ENCODE measurements around the gene GLUD1.
"Not testable (repeated sequence)": the region's sequence is repeated elsewhere in the genome, so short reads cannot be mapped to it uniquely, and the experiment has no call there.

Gene GLUD1

DNA sequence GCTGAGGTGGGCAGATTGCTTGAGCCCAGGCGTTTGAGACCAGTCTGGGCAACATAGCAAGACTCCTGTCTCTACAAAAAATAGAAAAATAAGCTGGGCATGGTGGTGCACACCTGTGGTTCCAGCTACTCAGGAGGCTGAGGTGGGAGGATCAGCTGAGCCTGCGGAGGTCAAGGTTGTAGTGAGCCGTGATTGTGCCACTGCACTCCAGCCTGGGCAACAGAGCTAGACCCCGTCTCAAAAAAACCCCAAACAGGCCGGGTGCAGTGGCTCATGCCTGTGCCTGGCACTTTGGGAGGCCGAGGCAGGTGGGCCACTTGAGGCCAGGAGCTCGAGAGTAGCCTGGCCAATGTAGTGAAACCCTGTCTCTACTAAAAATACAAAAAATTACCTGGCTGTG is 51.1 kb downstream of the GLUD1 start:
- DNase-seq (ENCODE audit: low spot score): not testable (repeated sequence)

DNA sequence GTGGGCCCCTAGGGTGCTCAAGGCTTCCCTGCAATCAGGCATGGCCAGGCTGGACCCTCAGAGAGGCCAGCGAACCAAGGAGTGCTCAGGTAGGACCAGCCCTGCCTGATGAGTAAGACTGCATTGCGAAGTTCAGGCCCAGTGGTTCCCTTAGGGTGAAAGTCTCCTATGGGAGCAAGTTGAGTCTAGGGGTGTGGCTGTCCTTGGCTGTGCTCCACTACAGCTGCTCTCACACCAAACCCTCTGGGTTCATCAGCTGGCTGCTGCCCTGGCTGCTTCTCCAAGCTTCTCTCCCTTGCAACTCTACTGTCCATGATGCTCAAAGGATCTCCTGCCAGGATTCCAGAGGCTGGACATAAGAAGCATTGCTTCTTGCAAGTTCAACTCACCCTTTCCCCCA is 55.9 kb downstream of the GLUD1 start:
- no peak for DNase-seq (ENCODE audit: low spot score)

DNA sequence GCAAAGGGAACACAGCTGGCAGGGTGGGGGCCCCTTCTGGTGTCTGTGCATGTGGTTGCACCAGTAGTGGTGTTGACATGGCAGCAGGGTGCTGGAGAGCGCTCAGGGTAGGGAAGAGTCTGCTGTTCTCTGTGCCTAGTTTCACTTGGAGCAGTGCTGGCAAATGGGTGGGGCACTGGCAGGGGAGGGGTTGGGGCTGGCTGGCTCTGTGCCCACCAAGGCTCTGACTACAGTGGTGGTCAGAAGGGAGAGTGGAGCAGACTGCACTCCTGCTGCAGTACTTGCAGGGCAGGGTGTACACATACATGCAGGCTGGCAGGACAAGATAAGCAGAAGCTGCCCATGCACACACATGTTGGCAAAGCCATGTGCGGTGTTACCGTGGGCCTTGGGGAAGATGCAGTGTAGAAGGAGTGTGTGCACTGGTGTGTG is 56.3 kb downstream of the GLUD1 start:
- no peak for DNase-seq (ENCODE audit: low spot score)

DNA sequence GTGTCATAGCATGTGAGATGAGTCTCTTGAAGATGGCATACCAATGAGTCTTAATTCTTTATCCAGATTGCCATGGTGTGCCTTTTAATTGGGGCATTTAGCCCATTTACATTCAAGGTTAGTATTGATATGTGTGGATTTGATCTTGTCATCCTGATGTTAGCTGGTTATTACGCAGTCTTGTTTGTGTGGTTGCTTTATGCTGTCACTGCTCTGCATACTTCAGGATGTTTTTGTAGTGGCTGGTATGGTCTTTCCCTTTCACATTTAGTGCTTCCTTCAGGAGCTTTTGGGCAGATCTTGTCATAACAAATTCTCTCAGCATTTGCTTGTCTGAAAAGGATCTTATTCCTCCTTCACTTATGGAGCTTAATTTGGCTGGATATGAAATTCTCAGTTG is 58.0 kb downstream of the GLUD1 start:
- DNase-seq (ENCODE audit: low spot score): no peak

DNA sequence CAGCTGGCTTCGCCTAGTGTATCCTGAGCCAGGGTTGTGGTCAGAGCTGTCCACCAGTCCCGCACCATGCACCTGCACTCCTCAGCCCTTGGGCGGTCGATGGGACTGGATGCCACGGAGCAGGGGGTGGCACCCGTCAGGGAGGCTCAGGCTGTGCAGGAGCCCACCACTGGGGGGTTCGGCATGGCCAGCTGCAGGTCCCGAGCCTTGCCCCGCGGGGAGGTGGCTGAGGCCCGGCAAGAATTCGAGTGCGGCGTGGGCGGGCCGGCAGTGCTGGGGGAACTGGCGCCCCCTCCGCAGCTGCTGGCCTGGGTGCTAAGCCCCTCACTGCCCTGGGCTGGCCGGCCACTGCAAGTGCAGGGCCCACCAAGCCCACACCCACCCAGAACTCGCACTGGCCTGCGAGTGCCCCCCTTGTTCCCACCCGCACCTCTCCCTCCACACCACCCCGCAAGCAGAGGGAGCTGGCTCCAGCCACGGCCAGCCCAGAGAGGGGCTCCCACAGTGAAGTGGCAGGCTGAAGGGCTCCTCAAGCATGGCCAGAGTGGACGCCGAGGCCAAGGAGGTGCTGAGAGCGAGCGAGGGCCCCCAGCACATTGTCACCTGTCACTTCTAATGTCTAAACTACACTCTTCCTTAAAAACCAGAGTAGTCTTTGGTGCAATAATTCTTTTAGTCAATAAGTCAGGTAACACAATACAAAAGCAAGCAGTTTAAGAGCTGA is 63.6 kb downstream of the GLUD1 start:
- no peak for DNase-seq (ENCODE audit: low spot score)

DNA sequence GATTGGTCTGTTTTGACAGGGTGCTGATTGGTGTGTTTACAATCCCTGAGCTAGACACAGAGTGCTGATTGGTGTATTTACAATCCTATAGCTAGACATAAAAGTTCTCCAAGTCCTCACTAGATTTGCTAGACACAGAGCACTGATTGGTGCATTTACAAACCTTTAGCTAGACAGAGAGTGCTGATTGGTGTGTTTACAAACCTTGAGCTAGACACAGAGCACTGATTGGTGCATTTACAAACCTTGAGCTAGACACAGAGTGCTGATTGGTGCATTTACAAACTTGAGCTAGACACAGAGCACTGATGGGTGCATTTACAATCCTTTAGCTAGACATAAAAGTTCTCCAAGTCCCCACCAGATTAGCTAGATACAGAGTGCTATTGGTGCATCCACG is 64.2 kb downstream of the GLUD1 start:
- not testable (repeated sequence) for DNase-seq (ENCODE audit: low spot score)

DNA sequence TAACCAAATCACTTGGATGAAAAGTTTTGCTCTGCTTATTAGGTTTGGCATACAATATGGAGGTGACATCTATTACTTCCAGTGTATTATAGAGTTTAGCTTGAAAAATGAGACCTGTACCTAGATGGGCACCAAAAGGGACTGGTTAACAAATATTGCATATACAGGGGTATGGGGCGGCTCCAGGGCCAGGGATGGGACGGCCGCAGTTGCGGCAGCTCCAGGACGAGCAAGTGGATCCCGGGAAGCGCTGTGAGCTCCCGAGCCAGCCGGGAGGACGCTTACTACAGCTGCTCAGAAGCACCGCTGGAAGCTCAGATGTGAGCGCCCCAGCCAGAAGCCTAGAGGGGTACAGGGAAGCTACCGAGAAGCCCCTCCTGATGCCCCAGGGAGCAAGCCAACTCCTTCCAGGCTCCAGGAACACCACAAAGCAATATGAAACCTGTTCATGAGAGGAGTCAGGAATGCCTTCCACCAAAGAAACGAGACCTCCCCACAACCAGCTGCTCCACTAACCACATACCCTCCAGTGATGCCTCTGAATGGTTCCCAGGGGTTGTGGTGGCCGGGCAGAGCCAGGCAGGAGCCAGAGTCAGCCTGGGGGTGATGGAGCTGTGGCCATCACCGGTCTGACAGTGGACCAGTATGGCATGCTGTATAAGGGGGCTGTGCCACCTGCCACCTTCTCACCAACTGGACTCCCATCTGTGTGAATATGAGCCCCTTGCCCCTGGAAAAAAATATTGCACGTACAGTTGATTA is 67.7 kb downstream of the GLUD1 start:
- DNase-seq (ENCODE audit: low spot score): not testable (repeated sequence)

DNA sequence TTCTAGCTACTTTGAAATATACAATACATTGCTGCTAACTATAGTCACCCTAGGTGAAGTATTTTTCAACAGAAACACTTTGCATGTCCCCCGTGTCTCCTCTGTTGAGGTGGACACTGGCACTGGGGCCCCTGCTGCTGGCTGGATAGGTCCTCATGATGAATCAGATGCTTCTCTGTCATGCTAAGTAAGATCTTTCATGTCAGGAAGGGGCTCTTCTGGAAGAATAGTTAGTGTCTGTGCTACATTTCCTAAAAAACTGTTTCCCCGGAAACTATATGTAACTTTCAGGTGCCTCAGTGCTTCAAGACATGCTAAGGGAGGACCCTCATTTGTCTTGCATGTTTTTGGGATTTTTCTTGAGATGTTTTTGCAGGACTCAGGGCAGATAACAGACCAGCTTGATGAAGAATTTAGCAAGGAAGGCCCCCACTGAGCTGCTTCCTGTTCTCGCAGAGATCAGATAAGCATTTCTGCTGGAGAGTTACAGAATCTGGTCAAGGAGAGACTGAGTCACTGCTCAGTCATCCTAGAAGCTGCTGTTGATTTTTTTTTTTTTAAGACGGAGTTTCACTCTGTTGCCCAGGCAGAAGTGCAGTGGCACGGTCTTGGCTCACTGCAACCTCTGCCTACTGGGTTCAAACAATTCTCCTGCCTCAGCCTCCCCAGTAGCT is 69.2 kb downstream of the GLUD1 start:
- not testable (repeated sequence) for DNase-seq (ENCODE audit: low spot score)

DNA sequence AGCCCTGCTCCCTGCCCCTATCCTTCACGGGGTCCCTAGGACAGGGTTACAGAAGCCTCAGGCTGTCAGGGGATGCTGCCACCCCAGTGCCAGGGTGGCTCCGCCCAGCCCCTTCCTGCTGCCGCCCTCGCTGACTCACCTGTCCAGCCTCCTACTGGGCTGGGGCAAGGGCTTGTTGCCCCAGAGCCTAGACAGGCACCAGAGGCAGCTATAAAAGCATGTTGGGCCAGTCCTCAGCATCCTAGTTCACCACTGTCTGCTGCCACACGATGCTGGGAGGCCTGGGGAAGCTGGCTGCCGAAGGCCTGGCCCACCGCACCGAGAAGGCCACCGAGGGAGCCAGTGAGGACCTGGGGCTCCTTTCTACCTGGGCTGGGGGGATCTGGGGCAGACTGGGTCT is 74.6 kb downstream of the GLUD1 start, which contains the start of gene FAM25A:
Gene FAM25A (plus strand): TSS at position 239 of the 400 bp plus-strand sequence. CDS start 31 bp downstream, at position 270.
- not testable (repeated sequence) for DNase-seq (ENCODE audit: low spot score)

DNA sequence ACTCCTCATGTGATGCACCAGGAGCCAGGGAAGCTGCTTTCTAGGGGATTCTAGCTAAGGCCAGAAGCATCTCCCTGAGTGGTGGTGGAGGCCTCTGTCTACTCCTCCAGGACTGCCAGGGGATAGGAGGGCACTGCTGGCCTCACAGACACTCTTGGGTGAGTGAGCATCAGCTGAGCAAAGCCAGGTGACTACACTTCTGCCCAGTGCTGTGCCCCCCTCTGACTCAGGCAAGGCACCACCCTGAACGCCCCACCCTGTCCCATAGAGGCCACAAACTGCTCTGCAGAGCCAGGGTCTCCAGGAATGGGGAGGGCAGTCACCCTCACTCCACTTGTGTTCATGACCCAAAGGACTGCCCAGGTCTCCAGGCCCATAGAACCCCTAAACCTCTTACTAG is 75.1 kb downstream of the GLUD1 start:
- DNase-seq (ENCODE audit: low spot score): not testable (repeated sequence)

DNA sequence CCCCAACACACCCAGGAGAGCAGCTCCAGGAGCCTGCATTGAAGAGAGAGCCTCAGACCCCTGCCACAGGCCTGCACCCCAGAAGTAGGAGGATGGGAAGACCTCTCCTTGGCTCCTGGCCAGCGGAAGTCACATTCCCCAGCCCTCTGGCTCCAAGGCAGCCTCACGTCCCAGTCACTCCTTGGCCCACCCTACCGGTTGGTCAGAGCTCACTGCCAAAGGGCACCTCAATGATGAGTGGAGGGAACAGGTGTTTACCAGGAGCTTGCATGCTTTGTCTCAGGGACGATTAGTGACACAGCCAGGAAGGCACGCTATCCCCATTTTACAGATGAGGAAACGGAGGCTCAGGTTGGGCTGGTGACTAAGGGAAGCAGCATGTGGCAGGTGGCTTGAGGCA is 75.6 kb downstream of the GLUD1 start:
- not testable (repeated sequence) for DNase-seq (ENCODE audit: low spot score)

DNA sequence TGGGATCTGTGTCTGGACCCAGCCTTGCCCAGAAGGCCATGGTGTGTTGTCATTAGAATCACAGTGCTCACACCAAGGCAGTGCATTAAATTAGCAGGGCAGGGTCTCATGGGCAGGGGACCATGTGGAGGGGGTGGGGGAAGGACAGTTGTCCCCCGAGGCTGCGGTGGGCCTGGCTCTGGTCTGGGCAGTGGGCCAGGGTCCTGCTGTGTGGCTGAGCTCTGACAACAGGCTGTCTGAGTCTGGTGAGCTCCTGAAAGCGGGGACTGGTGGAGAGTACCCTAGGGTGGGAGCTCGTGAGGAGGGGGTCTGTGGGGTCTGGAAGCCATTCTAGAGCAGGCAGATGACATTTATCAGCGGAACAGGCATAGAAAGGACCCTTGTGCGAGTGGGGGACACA is 76.5 kb downstream of the GLUD1 start:
- DNase-seq (ENCODE audit: low spot score): not testable (repeated sequence)

DNA sequence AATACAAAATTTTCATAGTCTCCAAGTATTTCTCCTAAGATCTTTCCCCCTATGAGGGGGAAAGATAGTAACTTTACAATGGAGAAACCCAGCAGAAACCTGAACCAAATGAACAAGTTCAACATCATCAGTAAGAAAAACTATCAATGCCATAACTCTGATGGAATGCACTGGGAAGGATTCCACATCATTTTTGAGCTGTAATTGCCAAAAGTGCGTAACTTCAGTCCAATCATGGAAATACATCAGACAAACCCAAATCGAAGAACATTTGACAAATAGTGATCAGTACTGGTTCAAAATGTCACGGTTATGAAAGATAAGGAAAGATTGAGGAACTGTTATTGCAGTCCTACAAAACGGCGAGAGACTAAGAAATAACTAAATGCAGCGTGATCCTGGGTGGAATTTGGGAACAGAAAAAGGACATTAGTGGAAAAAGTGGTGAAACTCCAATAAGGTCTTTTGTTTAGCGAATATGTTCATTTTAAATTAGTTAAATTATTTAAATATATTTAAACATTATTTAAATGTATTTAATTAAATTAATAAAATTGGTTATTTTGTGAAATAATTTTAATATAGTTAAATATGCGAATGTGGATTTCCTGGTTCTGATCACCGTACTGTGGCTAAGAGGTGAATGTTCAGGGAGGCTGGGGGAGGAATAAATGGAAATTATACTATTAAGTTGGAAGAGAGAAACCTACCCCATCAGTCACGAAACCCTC is 79.5 kb downstream of the GLUD1 start:
- DNase-seq (ENCODE audit: low spot score): not testable (repeated sequence)

DNA sequence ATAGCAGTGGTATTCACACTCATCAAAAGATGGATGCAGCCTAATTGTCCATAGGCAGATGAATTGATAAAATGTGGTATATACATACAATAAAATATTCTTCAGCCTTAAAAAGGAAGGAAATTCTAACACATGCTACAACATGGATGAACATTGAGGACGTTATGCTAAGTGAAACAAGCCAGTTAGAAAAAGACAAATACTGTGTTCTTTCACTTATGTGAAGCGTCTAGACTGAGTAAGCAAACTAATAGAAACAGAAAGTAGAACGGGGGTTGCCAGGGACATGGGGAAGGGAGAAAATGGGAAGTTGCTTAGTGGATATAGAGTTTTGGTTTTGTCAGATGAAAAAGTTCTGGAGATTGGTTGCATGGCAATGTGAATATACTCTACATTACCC is 81.1 kb downstream of the GLUD1 start:
- not testable (repeated sequence) for DNase-seq (ENCODE audit: low spot score)

DNA sequence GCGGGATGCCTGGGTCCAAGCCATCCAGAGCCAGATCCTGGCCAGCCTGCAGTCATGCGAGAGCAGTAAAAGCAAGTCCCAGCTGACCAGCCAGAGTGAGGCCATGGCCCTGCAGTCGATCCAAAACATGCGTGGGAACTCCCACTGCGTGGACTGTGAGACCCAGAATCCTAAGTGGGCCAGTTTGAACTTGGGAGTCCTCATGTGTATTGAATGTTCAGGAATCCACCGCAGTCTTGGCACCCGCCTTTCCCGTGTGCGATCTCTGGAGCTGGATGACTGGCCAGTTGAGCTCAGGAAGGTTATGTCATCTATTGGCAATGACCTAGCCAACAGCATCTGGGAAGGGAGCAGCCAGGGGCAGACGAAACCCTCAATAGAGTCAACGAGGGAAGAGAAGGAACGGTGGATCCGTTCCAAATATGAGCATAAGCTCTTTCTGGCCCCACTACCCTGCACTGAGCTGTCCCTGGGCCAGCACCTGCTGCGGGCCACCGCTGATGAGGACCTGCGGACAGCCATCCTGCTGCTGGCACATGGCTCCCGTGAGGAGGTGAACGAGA is 85.4 kb downstream of the GLUD1 start:
- not testable (repeated sequence) for DNase-seq (ENCODE audit: low spot score)

DNA sequence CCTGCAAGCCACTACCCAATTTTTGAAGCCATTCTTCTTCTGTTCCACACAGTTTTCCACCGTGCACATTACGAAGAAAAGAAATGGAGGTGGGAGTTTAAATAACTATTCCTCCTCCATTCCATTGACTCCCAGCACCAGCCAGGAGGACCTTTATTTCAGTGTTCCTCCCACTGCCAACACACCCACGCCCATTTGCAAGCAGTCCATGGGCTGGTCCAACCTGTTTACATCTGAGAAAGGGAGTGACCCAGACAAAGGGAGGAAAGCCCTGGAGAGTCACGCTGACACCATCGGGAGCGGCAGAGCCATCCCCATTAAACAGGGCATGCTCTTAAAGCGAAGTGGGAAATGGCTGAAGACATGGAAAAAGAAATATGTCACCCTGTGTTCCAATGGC is 86.3 kb downstream of the GLUD1 start:
- not testable (repeated sequence) for DNase-seq (ENCODE audit: low spot score)

DNA sequence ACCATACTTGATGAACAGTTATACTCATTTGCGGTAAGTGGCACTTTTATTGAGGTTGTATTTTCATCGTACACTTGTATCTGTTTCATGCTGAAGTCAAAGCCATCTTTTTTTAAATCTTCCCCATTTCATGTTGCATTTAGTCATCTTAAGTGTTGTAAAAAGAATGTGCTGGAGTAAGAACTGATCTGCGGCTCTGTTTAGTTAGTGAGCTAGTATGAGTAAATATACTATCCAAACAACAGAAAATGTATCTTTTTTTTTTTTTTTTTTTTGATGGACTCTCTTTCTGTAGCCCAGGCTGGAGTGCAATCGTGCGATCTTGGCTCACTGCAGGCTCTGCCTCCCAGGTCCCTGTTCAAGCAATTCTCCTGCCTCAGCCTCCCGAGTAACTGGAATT is 87.0 kb downstream of the GLUD1 start:
- DNase-seq (ENCODE audit: low spot score): not testable (repeated sequence)

DNA sequence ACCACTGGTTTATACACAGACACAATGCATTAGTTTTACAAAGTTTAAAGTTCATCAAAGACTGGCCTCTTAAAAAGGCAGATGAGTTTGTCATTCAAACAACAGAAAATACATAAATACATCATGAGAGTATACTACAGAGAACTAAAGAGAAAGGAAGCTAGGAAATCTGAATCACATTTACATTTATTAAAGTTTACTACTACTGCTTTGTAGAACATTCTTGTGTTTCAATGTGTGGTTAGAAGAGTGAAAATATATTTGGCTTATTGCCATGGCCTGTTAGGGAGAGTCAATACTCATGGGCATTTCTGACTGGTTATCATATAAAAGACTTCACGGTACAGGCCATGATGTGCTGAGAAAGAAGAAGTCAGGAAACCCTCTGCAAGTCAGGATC is 87.5 kb downstream of the GLUD1 start:
- not testable (repeated sequence) for DNase-seq (ENCODE audit: low spot score)

DNA sequence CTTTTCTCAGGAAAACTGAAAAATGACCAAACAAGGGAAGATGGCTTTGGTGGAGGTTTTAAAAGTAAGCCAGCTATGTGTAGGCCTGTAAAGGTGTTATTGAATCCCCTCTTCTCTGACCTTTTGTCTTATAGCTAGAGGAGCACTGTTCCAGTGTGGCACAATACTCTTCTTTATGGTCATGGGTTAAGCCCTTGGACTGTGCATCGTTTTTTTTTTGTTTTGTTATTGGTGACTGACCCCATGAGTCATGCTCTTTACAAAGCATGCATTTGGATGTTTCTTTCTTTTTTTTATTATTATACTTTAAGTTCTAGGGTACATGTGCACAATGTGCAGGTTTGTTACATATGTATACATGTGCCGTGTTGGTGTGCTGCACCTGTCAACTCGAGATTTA is 94.2 kb downstream of the GLUD1 start:
- peak; percentile 25 for DNase-seq (ENCODE audit: low spot score)

All from COLO829 (cell line).